IPS-18a (cell line): ENCODE results near the gene PTBP2.
"Not testable (repeated sequence)": the region's sequence is repeated elsewhere in the genome, so short reads cannot be mapped to it uniquely, and the experiment has no call there.

ENCODE experiments used
- H3K27ac ChIP-seq: one replicate; pipeline ENCODE4 v1.5.1; 2013; ENCODE audit warnings: low read length
- H3K27me3 ChIP-seq: one replicate; pipeline ENCODE4 v1.6.1; 2013; ENCODE audit warnings: mild to moderate bottlenecking, low read length; ENCODE audit not compliant: control insufficient read depth, insufficient read depth
- H3K36me3 ChIP-seq: one replicate; pipeline ENCODE4 v1.6.1; 2013; ENCODE audit warnings: low read depth, low read length; ENCODE audit not compliant: control insufficient read depth
- H3K4me1 ChIP-seq: one replicate; pipeline ENCODE4 v1.6.1; 2013; ENCODE audit warnings: low read depth, low read length; ENCODE audit not compliant: control insufficient read depth
- H3K4me3 ChIP-seq: one replicate; pipeline ENCODE4 v1.5.1; 2013; ENCODE audit warnings: low read length
- H3K9ac ChIP-seq: one replicate; pipeline ENCODE4 v1.6.1; 2013; ENCODE audit warnings: mild to moderate bottlenecking, low read length, moderate library complexity
- H3K9me3 ChIP-seq: one replicate; pipeline ENCODE4 v1.6.1; 2013; ENCODE audit warnings: low read depth, low read length; ENCODE audit not compliant: control insufficient read depth

PTBP2 gene

DNA sequence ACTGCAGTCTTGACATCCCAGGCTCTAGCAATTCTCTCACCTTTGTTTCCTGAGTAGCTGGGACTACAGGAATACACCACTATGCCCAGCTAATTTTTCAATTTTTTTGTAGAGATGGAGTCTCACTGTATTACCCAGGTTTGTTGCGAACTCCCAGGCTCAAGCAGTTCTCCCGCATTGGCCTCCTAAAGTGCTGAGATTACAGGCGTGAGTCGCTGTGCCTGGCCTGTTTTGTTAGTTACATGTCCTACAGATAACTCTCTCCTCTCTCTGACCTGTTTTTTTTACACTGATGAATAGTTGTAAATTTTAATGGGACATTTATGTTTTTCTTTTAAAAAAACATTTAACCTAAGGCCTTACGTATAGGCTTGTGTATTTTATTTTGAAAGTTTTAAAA lies 19.8 kb downstream of the PTBP2 start:
- Histone ChIP-seq H3K9me3 (no peaks in the 10 kb centered on the region), H3K4me1 (peaks cover 3% of the 10 kb centered on the region), H3K36me3 (peaks cover 7% of the 10 kb centered on the region), H3K4me3 (no peak overlapping the region), H3K27me3 (no peaks in the 10 kb centered on the region), H3K27ac (no peak overlapping the region), H3K9ac (no peak overlapping the region)

GRCh38 chr1:96746440-96747420 lies 25.1 kb downstream of the PTBP2 start:
- Histone ChIP-seq H3K4me3 (no peak overlapping the region), H3K9me3 (no peaks in the 10 kb centered on the region), H3K9ac (no peak overlapping the region), H3K36me3 (peaks cover 22% of the 10 kb centered on the region), H3K27me3 (no peaks in the 10 kb centered on the region), H3K27ac (no peak overlapping the region), H3K4me1 (peaks cover 9% of the 10 kb centered on the region)

DNA sequence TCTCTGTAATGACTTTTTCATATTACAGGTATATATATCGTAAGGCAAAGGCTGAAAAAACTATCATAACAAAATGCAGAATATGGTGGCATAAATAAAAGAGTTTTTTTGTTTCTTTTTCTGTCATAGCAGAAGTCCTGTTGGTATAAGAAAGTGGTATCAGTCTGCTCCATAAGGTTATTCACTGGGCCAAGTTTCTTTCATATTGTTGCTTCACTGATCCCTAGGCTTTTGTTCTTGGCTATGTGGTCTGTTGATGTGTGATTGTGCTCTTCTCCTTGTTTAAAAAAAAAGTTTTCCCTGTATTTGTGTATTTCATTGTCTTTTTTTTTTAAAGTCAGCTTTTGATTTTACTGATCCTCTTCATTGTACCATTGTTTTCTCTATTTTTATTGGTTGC lies 26.0 kb downstream of the PTBP2 start:
- Histone ChIP-seq H3K36me3 (peaks cover 30% of the 10 kb centered on the region), H3K4me1 (peaks cover 9% of the 10 kb centered on the region), H3K9ac (no peak overlapping the region), H3K27ac (no peak overlapping the region), H3K4me3 (no peak overlapping the region), H3K9me3 (no peaks in the 10 kb centered on the region), H3K27me3 (no peaks in the 10 kb centered on the region)

GRCh38 chr1:96748078-96748477 lies 26.5 kb downstream of the PTBP2 start:
- H3K36me3 ChIP-seq = peaks cover 35% of the 10 kb centered on the region
- no peak overlapping the region for H3K4me3 ChIP-seq
- no peak overlapping the region for H3K27ac ChIP-seq
- H3K4me1 ChIP-seq = peaks cover 9% of the 10 kb centered on the region
- no peak overlapping the region for H3K9ac ChIP-seq
- H3K27me3 ChIP-seq = no peaks in the 10 kb centered on the region
- H3K9me3 ChIP-seq = no peaks in the 10 kb centered on the region

DNA sequence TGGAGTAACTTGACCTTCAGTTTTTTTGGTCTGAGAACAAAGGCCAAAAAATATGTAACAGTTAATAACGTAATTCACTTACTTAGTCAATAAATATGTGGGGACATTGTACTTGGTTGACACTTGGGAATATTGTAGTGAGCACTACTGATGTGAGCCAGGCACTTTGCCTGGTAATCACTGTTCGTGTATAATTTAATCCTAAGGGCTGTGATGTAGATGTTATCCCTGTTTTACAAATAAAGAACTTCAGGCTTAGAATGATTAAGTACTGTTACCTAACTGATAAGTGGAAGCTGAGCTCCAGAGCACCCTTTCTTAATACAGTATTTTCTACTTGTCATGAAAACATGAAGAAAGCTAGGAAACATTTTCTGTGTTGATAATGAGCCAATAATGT lies 28.0 kb downstream of the PTBP2 start:
- Histone ChIP-seq H3K27ac (no peak overlapping the region), H3K9me3 (no peaks in the 10 kb centered on the region)

GRCh38 chr1:96752394-96752793 lies 30.8 kb downstream of the PTBP2 start:
- H3K4me1 ChIP-seq = peaks cover 6% of the 10 kb centered on the region
- no peak overlapping the region for H3K27ac ChIP-seq
- H3K27me3 ChIP-seq = no peaks in the 10 kb centered on the region
- no peak overlapping the region for H3K4me3 ChIP-seq
- no peaks in the 10 kb centered on the region for H3K9me3 ChIP-seq
- H3K36me3 ChIP-seq = peaks cover 73% of the 10 kb centered on the region
- H3K9ac ChIP-seq = no peak overlapping the region

More for the DNA sequence above, 28.0 kb downstream of the PTBP2 start:
- Histone ChIP-seq H3K36me3 (peaks cover 50% of the 10 kb centered on the region), H3K9ac (no peak overlapping the region), H3K27me3 (no peaks in the 10 kb centered on the region), H3K4me1 (peaks cover 9% of the 10 kb centered on the region), H3K4me3 (no peak overlapping the region)

- Histone ChIP-seq H3K36me3 (peaks cover 73% of the 10 kb centered on the region), H3K27ac (no peak overlapping the region), H3K9ac (no peak overlapping the region), H3K9me3 (peaks cover 17% of the 10 kb centered on the region), H3K27me3 (no peaks in the 10 kb centered on the region), H3K4me3 (no peak overlapping the region), H3K4me1 (no peaks in the 10 kb centered on the region)
These were observed 35.2 kb downstream of the PTBP2 start for GRCh38 chr1:96756789-96757188.

DNA sequence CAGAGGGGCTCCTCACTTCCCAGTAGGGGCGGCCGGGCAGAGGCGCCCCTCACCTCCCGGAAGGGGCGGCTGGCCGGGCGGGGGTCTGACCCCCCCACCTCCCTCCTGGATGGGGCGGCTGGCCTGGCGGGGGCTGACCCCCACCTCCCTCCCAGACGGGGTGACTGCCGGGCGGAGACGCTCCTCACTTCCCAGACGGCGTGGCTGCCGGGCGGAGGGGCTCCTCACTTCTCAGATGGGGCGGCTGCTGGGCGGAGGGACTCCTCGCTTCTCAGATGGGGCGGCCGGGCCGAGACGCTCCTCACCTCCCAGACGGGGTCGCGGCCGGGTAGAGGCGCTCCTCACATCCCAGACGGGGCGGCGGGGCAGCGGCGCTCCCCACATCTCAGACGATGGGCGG lies 41.0 kb downstream of the PTBP2 start:
- peaks cover 17% of the 10 kb centered on the region for H3K9me3 ChIP-seq
- not testable (repeated sequence) for H3K4me3 ChIP-seq, H3K27ac ChIP-seq, H3K4me1 ChIP-seq, H3K27me3 ChIP-seq, H3K9ac ChIP-seq
- H3K36me3 ChIP-seq = peaks cover 16% of the 10 kb centered on the region

DNA sequence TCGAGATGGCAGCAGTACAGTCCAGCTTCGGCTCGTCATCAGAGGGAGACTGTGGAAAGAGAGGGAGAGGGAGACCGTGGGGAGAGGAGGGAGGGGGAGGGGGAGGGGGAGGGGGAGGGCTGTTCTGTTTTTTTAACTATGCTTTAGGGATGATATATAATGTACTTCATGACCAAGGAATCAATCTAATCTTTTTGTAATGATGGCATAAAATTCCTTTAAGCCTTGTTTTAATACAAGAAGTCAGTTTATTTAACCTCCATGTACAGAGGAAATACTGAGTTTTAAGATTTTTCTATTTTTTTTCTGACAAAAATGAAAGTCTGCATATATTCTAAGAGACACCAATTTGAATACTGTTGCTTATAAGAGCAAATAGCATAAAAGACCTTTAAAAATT lies 41.9 kb downstream of the PTBP2 start:
- Histone ChIP-seq H3K4me1 (no peaks in the 10 kb centered on the region), H3K9ac (no peak overlapping the region), H3K36me3 (peaks cover 13% of the 10 kb centered on the region), H3K27me3 (no peaks in the 10 kb centered on the region), H3K4me3 (no peak overlapping the region), H3K27ac (no peak overlapping the region), H3K9me3 (peaks cover 14% of the 10 kb centered on the region)

DNA sequence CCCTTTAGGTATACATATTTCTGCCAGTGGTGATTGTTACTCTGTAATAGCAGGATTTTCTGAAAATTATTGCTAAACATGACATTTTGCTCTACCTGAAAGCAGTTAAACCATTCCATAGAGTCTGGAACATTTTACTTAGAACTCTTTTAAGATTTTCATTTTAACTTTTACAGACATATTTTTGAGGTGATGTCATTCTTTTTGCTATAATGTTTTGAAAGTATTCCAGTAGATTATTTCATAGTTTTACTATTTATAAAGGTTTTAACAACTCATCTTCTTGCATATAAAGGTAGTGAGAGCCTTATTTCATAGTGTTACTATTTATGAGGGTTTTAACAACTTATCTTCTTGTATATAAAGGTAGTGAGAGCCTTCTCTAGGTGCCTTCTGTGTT lies 42.9 kb downstream of the PTBP2 start:
- Histone ChIP-seq H3K4me3 (no peak overlapping the region), H3K4me1 (no peaks in the 10 kb centered on the region), H3K36me3 (peaks cover 7% of the 10 kb centered on the region), H3K27ac (no peak overlapping the region), H3K9ac (no peak overlapping the region), H3K9me3 (peaks cover 11% of the 10 kb centered on the region), H3K27me3 (no peaks in the 10 kb centered on the region)

DNA sequence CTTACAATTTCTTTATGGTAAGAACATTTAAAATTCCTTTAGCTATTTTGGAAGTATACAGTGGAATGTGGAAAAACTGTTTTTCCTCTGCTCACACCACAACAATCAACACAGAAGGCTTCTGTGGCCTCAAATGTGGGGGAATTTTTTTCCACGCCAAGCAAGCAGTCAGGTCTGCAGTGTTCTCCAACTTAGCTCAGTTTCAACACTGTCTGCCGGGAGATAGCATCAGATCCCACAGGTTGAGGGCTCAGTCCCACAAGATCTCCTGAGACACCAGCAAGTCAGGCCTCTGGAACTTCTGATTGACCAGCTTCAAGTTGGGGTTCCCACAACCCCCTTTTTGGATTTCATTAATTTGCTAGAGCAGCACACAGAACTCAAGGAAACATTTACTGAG lies 50.3 kb downstream of the PTBP2 start:
- Histone ChIP-seq H3K27ac (no peak overlapping the region), H3K9ac (no peak overlapping the region), H3K4me1 (peaks cover 9% of the 10 kb centered on the region), H3K27me3 (no peaks in the 10 kb centered on the region), H3K9me3 (no peaks in the 10 kb centered on the region), H3K4me3 (no peak overlapping the region), H3K36me3 (peaks cover 52% of the 10 kb centered on the region)

DNA sequence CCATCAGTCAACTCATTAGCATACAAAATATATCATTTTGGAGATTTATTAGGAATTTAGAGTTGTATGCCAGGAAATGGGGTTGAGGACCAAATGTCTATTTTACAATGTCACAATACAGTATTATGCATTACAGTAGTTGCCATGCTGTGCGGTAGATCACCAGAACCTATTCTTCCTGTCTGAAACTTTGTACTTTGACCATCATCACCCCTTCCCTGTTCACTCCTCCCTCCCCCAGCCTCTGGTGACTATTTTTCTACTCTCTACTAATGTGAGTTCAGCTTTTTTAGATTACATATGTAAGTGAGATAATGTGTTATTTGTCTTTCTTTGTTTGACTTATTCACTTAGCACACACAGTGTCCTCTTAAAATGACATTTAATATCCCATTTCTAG lies 50.8 kb downstream of the PTBP2 start:
- no peak overlapping the region for H3K4me3 ChIP-seq
- no peaks in the 10 kb centered on the region for H3K27me3 ChIP-seq
- no peak overlapping the region for H3K27ac ChIP-seq
- H3K9me3 ChIP-seq = no peaks in the 10 kb centered on the region
- no peak overlapping the region for H3K9ac ChIP-seq
- H3K4me1 ChIP-seq = peaks cover 9% of the 10 kb centered on the region
- H3K36me3 ChIP-seq = peaks cover 55% of the 10 kb centered on the region
